CD1c-positive myeloid dendritic cell (primary cell): Measurements from ENCODE around the gene TSR3.

Experiments
- DNase-seq: peaks from one replicate; pipeline ENCODE4 v3.0.0-alpha.2; 2016; ENCODE audit errors: extremely low spot score

Gene TSR3

DNA sequence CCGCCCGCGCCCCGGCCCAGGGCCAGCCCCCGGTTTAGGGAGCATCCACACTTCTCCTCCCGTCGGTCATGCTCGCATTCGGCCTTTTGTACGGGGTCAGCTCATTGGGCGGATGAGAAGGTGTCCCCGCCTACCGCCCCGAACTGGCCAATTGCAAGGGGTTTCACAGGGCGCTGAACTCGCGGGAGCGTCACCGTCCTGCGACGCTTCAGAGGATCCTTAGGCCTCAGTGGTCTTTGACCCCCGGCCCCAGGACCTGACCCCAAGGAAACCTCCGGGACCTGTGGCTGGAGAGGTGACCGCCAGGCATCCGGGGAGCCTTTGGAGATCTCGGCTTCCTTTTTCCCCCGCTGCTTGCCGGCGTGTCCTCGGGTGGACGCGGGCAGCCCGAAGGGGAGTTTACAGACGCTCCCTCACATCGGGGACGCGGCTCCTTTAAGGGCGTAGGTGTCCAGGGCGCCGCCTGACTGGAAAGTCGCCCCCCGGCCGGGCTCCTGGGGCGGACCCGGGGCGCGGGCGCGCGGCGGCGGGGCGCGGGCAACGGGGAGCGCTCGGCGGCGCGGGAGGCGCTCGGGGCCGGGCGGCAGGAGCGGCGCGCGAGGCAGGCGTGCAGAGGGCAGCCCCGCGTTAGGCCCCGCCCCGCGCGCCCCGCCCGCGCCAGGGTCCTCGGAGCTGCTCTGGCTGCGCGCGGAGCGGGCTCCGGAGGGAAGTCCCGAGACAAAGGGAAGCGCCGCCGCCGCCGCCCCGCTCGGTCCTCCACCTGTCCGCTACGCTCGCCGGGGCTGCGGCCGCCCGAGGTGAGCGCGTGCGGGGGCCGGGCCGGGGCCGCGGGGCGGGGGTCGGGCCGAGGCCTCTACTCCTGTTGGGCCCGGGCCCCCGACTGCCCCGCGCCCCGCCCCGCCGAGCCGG lies 42.4 kb downstream of the TSR3 start, which contains the start of gene UBE2I:
Gene UBE2I, plus strand, starts transcription at position 660 of the 909 bp plus-strand sequence. CDS start 4,395 bp downstream, outside the sequence.
- DNase-seq = peak; percentile 98

DNA sequence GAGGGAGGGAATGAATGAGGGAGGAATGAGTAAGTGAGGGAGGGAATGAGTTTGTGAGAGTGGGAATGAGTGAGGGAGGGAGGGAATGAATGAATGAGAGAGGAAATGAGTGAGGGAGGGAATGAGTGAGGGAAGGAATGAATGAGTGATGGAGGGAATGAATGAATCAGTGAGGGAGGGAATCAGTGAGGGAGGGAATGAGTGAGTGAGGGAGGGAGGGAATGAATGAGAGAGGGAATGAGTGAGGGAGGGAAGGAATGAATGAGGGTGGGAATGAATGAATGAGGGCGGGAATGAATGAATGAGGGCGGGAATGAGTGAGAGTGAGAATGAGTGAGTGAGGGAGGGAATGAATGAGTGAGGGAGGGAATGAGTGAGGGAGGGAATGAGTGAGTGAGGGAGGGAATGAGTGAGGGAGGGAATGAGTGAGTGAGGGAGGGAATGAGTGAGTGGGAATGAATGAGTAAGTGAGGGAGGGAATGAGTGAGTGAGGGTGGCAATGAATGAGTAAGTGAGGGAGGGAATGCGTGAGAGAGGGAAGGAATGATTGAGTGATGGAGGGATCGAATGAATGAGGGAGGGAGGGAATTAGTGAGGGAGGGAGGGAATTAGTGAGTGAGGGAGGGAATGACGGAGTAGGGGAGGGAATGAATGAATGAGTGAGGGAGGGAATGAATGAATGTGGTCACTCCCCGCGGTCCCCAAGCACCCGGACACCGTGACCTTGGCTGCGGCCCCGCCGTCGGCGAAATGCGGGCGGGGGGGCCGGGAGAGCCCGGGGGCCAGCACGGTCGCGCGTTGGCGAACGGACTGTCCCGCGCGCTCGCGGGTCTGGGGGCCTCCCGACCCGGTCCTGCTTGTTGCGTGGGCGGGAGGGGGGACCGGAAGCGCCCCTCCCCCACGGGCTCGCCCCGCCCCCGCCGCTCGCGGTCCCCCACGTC lies 43.4 kb downstream of the TSR3 start:
- DNase-seq = no peak

DNA sequence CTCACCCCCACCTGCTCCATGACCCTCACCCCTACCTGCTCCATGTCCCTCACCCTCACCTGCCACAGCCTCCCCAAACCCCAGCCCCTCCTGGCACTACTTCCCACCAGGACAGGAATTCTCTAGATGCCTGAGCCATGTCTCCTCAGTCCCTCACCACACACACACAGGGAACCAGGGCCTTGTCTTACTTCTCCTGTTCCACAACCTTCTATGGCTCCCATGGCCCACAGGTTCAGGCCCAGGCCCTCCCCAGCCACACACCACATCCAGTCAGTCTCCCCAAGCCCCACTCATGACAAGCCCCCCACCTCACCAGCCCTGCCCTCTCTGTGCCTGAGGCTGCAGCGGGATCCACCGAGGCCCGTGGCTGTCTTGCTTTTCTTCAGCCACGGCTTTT lies 45.3 kb downstream of the TSR3 start:
- DNase-seq = no peak

DNA sequence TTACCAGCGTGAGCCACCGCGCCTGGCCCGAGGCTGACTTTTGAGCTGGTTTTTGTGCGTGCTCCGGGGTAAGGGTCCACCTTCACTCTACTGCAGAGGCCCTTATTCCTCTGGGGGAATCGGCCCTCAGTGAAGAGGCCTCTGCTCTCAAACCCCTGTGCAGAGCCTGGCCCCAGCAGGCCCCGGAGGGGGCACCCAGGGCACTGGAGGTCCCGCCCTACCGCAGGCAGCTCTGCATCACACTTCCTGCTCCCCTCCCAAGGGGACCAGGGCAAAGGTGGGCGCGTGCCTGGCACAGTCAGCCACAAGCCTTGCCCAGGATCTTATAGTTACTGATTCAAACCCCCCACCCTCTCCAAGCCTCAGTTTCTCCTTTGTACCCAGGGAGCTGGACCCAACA lies 45.9 kb downstream of the TSR3 start:
- DNase-seq = no peak

DNA sequence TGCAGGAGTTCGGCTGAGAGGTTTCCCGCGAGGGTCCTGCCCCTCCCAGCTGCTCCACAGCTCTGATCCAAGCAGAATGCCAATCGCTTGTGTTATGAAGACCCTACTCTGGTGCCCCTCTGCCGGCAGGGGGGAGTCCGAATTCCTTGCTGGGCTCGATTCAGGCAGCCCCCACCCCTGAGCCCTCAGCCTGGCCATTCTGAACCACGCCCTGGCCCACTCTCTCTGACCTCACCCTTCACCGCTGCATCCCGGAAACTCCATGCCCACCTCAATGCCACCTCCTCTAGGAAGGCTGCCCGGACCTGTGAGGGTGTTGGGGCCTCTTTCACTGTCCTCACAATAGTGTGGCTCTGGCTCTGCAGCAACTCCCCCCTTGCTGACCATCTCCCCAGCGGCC lies 50.1 kb downstream of the TSR3 start:
- DNase-seq = no peak

DNA sequence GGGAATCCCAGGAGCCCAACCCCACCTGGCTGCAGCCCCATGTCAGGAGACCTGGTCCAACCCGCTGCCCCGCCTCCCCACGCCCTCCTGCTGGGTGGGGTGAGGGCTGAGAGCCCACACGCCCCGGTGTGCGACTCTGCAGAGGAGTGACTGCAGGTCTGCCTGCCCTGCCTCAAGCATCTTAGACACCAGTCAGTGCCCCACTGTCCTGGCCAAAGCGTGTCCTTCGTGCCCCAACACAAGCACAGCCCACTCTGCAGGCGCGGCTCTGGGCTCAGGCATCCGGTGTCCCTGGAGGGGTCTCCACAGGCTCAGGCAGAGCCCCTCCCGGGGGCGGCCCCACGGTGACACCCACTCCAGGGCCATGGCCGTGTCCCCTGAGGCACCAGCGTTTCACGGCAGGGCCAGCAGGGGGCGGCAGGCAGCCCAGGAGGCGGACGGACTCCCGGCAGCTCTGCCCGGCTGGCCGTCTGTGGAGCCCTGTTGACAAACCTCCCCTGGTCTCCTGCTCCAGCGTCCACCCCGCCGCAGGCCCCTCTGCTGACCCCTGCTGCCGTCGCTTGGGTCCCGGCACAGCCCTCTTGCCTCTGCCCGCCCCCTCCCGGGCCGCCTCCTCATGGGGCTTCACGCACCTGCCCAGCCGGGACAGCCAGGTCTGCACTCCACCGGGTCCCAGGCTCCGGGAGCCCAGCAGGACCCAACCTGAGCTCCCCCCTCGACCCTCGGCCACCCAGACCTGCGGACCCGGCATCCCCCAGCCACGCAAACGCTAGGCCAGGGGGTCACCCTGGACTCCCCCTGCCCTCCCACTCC lies 50.8 kb downstream of the TSR3 start:
- peak; percentile 74 for DNase-seq

DNA sequence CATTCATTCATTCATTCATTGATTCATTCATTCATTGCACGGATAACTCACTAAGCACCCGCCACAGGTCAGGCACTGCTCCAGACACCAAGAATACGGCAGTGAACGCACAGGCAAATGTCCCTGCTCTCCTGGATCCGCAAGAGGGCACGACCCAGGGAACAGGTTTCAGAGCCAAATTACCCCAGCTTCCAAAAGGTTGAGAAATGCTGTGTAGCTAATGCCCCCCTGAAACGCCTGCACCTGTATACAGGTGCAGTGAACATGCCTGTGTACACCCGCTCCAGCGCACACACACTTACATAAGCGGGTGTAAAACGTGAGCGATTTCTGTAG lies 51.8 kb downstream of the TSR3 start:
- DNase-seq = no peak
